Activated naive CD8-positive, alpha-beta T cell treated with anti-CD3 and anti-CD28 coated beads for 36 hours (primary cell): ENCODE results near the gene QSER1. TPM values are rescaled to one million over a fixed set of nuclear protein-coding genes. Genes with fewer than 3 reads are reported as not detected.
"Not testable (repeated sequence)": the region's sequence is repeated elsewhere in the genome, so short reads cannot be mapped to it uniquely, and the experiment has no call there.

Experiments
- DNase-seq: peaks from one replicate; pipeline ENCODE4 v3.0.0; 2021
- H3K27ac Mint-ChIP-seq: one replicate; pipeline ENCODE4 v1.8.0; 2022; ENCODE audit warnings: mild to moderate bottlenecking, moderate library complexity, mixed read lengths
- H3K27me3 Mint-ChIP-seq: one replicate; pipeline ENCODE4 v1.8.0; 2022; ENCODE audit warnings: mild to moderate bottlenecking, mixed read lengths
- H3K36me3 Mint-ChIP-seq: one replicate; pipeline ENCODE4 v1.8.0; 2021; ENCODE audit warnings: mild to moderate bottlenecking, mixed read lengths
- H3K4me1 Mint-ChIP-seq: one replicate; pipeline ENCODE4 v1.8.0; 2021; ENCODE audit warnings: mixed read lengths
- H3K4me3 Mint-ChIP-seq: one replicate; pipeline ENCODE4 v1.8.0; 2022; ENCODE audit warnings: mild to moderate bottlenecking, moderate library complexity, mixed read lengths
- H3K9me3 Mint-ChIP-seq: one replicate; pipeline ENCODE4 v1.8.0; 2022; ENCODE audit warnings: mixed read lengths
- total RNA-seq, 2 experiments: library from RNA; stranded (reverse); gene quantifications; one replicate each; pipeline ENCODE4 v1.2.3, GENCODE V29; 2021

Gene QSER1
- total RNA-seq, 2 experiments from 2014 or later = 11.7 to 14.8 TPM

GRCh38 chr11:32937283-32937682, 44.7 kb downstream of the QSER1 start:
- H3K36me3 Mint-ChIP-seq = peaks cover 65% of the 10 kb centered on the region
- not testable (repeated sequence) for H3K27ac Mint-ChIP-seq, H3K9me3 Mint-ChIP-seq, DNase-seq, H3K27me3 Mint-ChIP-seq, H3K4me3 Mint-ChIP-seq
- H3K4me1 Mint-ChIP-seq = peaks cover 19% of the 10 kb centered on the region

GRCh38 chr11:32939046-32939445, 46.4 kb downstream of the QSER1 start:
- Mint-ChIP-seq H3K4me3 (no peak overlapping the region), H3K27me3 (no peaks in the 10 kb centered on the region), H3K27ac (no peak overlapping the region), H3K9me3 (peaks cover 2% of the 10 kb centered on the region), H3K36me3 (peaks cover 52% of the 10 kb centered on the region), H3K4me1 (peaks cover 19% of the 10 kb centered on the region)
- no peak for DNase-seq

- H3K36me3 Mint-ChIP-seq = peaks cover 44% of the 10 kb centered on the region
- no peak for DNase-seq
- no peak overlapping the region for H3K4me3 Mint-ChIP-seq
- peaks cover 2% of the 10 kb centered on the region for H3K9me3 Mint-ChIP-seq
- peaks cover 19% of the 10 kb centered on the region for H3K4me1 Mint-ChIP-seq
- H3K27ac Mint-ChIP-seq = no peak overlapping the region
- no peaks in the 10 kb centered on the region for H3K27me3 Mint-ChIP-seq
These were observed 47.3 kb downstream of the QSER1 start for GRCh38 chr11:32939866-32940265.

- H3K4me1 Mint-ChIP-seq = peaks cover 19% of the 10 kb centered on the region
- H3K27me3 Mint-ChIP-seq = no peaks in the 10 kb centered on the region
- peaks cover 42% of the 10 kb centered on the region for H3K36me3 Mint-ChIP-seq
- DNase-seq = no peak
- no peak overlapping the region for H3K4me3 Mint-ChIP-seq
- H3K9me3 Mint-ChIP-seq = peaks cover 2% of the 10 kb centered on the region
- no peak overlapping the region for H3K27ac Mint-ChIP-seq
These were observed 48.3 kb downstream of the QSER1 start for GRCh38 chr11:32940865-32941264.

GRCh38 chr11:32947978-32948377, 55.4 kb downstream of the QSER1 start:
- peaks cover 9% of the 10 kb centered on the region for H3K9me3 Mint-ChIP-seq
- H3K36me3 Mint-ChIP-seq = peaks cover 20% of the 10 kb centered on the region
- no peak for DNase-seq
- H3K27ac Mint-ChIP-seq = no peak overlapping the region
- no peak overlapping the region for H3K4me3 Mint-ChIP-seq
- H3K27me3 Mint-ChIP-seq = no peaks in the 10 kb centered on the region
- peaks cover 5% of the 10 kb centered on the region for H3K4me1 Mint-ChIP-seq

- H3K27me3 Mint-ChIP-seq = no peaks in the 10 kb centered on the region
- H3K27ac Mint-ChIP-seq = no peak overlapping the region
- no peak overlapping the region for H3K4me3 Mint-ChIP-seq
- DNase-seq = no peak
- peaks cover 19% of the 10 kb centered on the region for H3K36me3 Mint-ChIP-seq
- peaks cover 9% of the 10 kb centered on the region for H3K9me3 Mint-ChIP-seq
- peaks cover 5% of the 10 kb centered on the region for H3K4me1 Mint-ChIP-seq
These were observed 57.1 kb downstream of the QSER1 start for GRCh38 chr11:32949739-32950138.

GRCh38 chr11:32952421-32952820, 59.8 kb downstream of the QSER1 start:
- H3K4me3 Mint-ChIP-seq = no peak overlapping the region
- H3K9me3 Mint-ChIP-seq = peaks cover 7% of the 10 kb centered on the region
- H3K27me3 Mint-ChIP-seq = no peaks in the 10 kb centered on the region
- no peak overlapping the region for H3K27ac Mint-ChIP-seq
- H3K36me3 Mint-ChIP-seq = peaks cover 10% of the 10 kb centered on the region
- H3K4me1 Mint-ChIP-seq = peaks cover 5% of the 10 kb centered on the region
- DNase-seq = no peak

GRCh38 chr11:32953700-32954099, 61.1 kb downstream of the QSER1 start:
- no peak overlapping the region for H3K4me3 Mint-ChIP-seq
- H3K36me3 Mint-ChIP-seq = peaks cover 2% of the 10 kb centered on the region
- no peaks in the 10 kb centered on the region for H3K9me3 Mint-ChIP-seq
- no peaks in the 10 kb centered on the region for H3K4me1 Mint-ChIP-seq
- no peak for DNase-seq
- no peaks in the 10 kb centered on the region for H3K27me3 Mint-ChIP-seq
- no peak overlapping the region for H3K27ac Mint-ChIP-seq

- no peak for DNase-seq
- H3K36me3 Mint-ChIP-seq = peaks cover 16% of the 10 kb centered on the region
- no peak overlapping the region for H3K4me3 Mint-ChIP-seq
- no peaks in the 10 kb centered on the region for H3K27me3 Mint-ChIP-seq
- no peaks in the 10 kb centered on the region for H3K9me3 Mint-ChIP-seq
- H3K27ac Mint-ChIP-seq = no peak overlapping the region
- peaks cover 12% of the 10 kb centered on the region for H3K4me1 Mint-ChIP-seq
These were observed 68.0 kb downstream of the QSER1 start for GRCh38 chr11:32960553-32961164.

- Mint-ChIP-seq H3K27me3 (no peaks in the 10 kb centered on the region), H3K27ac (peak overlapping the region; percentile 11), H3K4me1 (peaks cover 12% of the 10 kb centered on the region), H3K4me3 (no peak overlapping the region), H3K9me3 (no peaks in the 10 kb centered on the region), H3K36me3 (peaks cover 25% of the 10 kb centered on the region)
- no peak for DNase-seq
These were observed 69.4 kb downstream of the QSER1 start for GRCh38 chr11:32962016-32962415.

- Mint-ChIP-seq H3K27ac (no peak overlapping the region), H3K9me3 (no peaks in the 10 kb centered on the region), H3K36me3 (peaks cover 28% of the 10 kb centered on the region)
These were observed 71.1 kb downstream of the QSER1 start for GRCh38 chr11:32963721-32964120.

GRCh38 chr11:32968541-32968940, 75.9 kb downstream of the QSER1 start:
- H3K36me3 Mint-ChIP-seq = peaks cover 26% of the 10 kb centered on the region
- no peaks in the 10 kb centered on the region for H3K9me3 Mint-ChIP-seq
- no peak overlapping the region for H3K4me3 Mint-ChIP-seq
- no peak overlapping the region for H3K27ac Mint-ChIP-seq
- H3K4me1 Mint-ChIP-seq = no peaks in the 10 kb centered on the region
- DNase-seq = no peak
- no peaks in the 10 kb centered on the region for H3K27me3 Mint-ChIP-seq

More at GRCh38 chr11:32963721-32964120, 71.1 kb downstream of the QSER1 start:
- peaks cover 12% of the 10 kb centered on the region for H3K4me1 Mint-ChIP-seq
- no peaks in the 10 kb centered on the region for H3K27me3 Mint-ChIP-seq
- H3K4me3 Mint-ChIP-seq = no peak overlapping the region
- DNase-seq = no peak

- not testable (repeated sequence) for DNase-seq, H3K9me3 Mint-ChIP-seq, H3K4me1 Mint-ChIP-seq, H3K27me3 Mint-ChIP-seq, H3K27ac Mint-ChIP-seq, H3K4me3 Mint-ChIP-seq
- H3K36me3 Mint-ChIP-seq = peaks cover 22% of the 10 kb centered on the region
These were observed 79.6 kb downstream of the QSER1 start for GRCh38 chr11:32972233-32972632.

- Mint-ChIP-seq H3K27me3 (no peaks in the 10 kb centered on the region), H3K9me3 (no peaks in the 10 kb centered on the region), H3K27ac (no peak overlapping the region), H3K4me1 (no peaks in the 10 kb centered on the region), H3K36me3 (peaks cover 23% of the 10 kb centered on the region), H3K4me3 (no peak overlapping the region)
- DNase-seq = no peak
These were observed 80.2 kb downstream of the QSER1 start for GRCh38 chr11:32972781-32973180.

GRCh38 chr11:32982626-32983025, 90.0 kb downstream of the QSER1 start:
- Mint-ChIP-seq H3K4me1 (peaks cover 7% of the 10 kb centered on the region), H3K36me3 (peaks cover 4% of the 10 kb centered on the region), H3K4me3 (no peak overlapping the region), H3K27ac (no peak overlapping the region), H3K9me3 (no peaks in the 10 kb centered on the region), H3K27me3 (no peaks in the 10 kb centered on the region)
- no peak for DNase-seq

- Mint-ChIP-seq H3K36me3 (peaks cover 3% of the 10 kb centered on the region), H3K9me3 (no peaks in the 10 kb centered on the region), H3K27me3 (no peaks in the 10 kb centered on the region), H3K4me1 (peaks cover 7% of the 10 kb centered on the region), H3K4me3 (no peak overlapping the region), H3K27ac (no peak overlapping the region)
- no peak for DNase-seq
These were observed 90.9 kb downstream of the QSER1 start for GRCh38 chr11:32983506-32983905.
